ENCODE measurements around the gene UIMC1. TPM values are rescaled to one million over a fixed set of nuclear protein-coding genes. Genes with fewer than 3 reads are reported as not detected.

Gene UIMC1
- total RNA-seq, 1 experiment from 2014 or later = 46.8 TPM

GRCh38 chr5:176944268-176944667 is 62.3 kb downstream of the UIMC1 start:
- CTCF ChIA-PET = no interaction called here
- intact Hi-C loops (cut with micrococcal nuclease; ENCODE audit: unreplicated experiment) = no loop called here
- no peak for DNase-seq (ENCODE audit: low spot score)
- TF ChIP-seq EZH2 (IDR thresholded peaks at IDR 0.05; ENCODE audit: borderline replicate concordance, low read depth, low read length, poor library complexity, severe bottlenecking) = no peak
- TF ChIP-seq CTCF (conservative IDR thresholded peaks at IDR 0.05; ENCODE audit: low read depth, low read length) = no peak
- Histone ChIP-seq H3K9me3 (ENCODE audit: low read depth, low read length, poor library complexity, severe bottlenecking) (no peaks in the 10 kb centered on the region), H3K4me3 (ENCODE audit: low read depth, low read length, poor library complexity, severe bottlenecking) (no peak overlapping the region), H3K27me3 (replicated peaks; ENCODE audit: insufficient read depth, low read depth, low read length, poor library complexity) (no peaks in the 10 kb centered on the region), H3K36me3 (ENCODE audit: insufficient read depth, low read length, poor library complexity, severe bottlenecking) (peaks cover 29% of the 10 kb centered on the region), H3K27ac (ENCODE audit: low read depth, low read length, poor library complexity, severe bottlenecking) (no peak overlapping the region), H3K4me1 (ENCODE audit: insufficient read depth, low read length, poor library complexity, severe bottlenecking) (no peaks in the 10 kb centered on the region)
- no TSS peak for BruUV-seq (replicated peaks)
- POLR2A ChIA-PET (ENCODE audit: low non-redundant PET) = no interaction called here

GRCh38 chr5:176943816-176944215 is 62.8 kb downstream of the UIMC1 start:
- POLR2A ChIA-PET (ENCODE audit: low non-redundant PET) = no interaction called here
- CTCF ChIA-PET = no interaction called here
- TF ChIP-seq EZH2 (IDR thresholded peaks at IDR 0.05; ENCODE audit: borderline replicate concordance, low read depth, low read length, poor library complexity, severe bottlenecking) = no peak
- no peak overlapping the region for H3K4me3 ChIP-seq (ENCODE audit: low read depth, low read length, poor library complexity, severe bottlenecking)
- H3K27me3 ChIP-seq (replicated peaks; ENCODE audit: insufficient read depth, low read depth, low read length, poor library complexity) = no peaks in the 10 kb centered on the region
- no peak overlapping the region for H3K27ac ChIP-seq (ENCODE audit: low read depth, low read length, poor library complexity, severe bottlenecking)
- H3K36me3 ChIP-seq (ENCODE audit: insufficient read depth, low read length, poor library complexity, severe bottlenecking) = peaks cover 27% of the 10 kb centered on the region
- intact Hi-C loops (cut with micrococcal nuclease; ENCODE audit: unreplicated experiment) = no loop called here
- H3K4me1 ChIP-seq (ENCODE audit: insufficient read depth, low read length, poor library complexity, severe bottlenecking) = no peaks in the 10 kb centered on the region
- no peaks in the 10 kb centered on the region for H3K9me3 ChIP-seq (ENCODE audit: low read depth, low read length, poor library complexity, severe bottlenecking)
- no peak for DNase-seq (ENCODE audit: low spot score)
- no TSS peak for BruUV-seq (replicated peaks)

GRCh38 chr5:176941951-176942350 is 64.6 kb downstream of the UIMC1 start:
- Histone ChIP-seq H3K4me3 (ENCODE audit: low read depth, low read length, poor library complexity, severe bottlenecking) (no peak overlapping the region), H3K36me3 (ENCODE audit: insufficient read depth, low read length, poor library complexity, severe bottlenecking) (peaks cover 21% of the 10 kb centered on the region), H3K27ac (ENCODE audit: low read depth, low read length, poor library complexity, severe bottlenecking) (no peak overlapping the region), H3K9me3 (ENCODE audit: low read depth, low read length, poor library complexity, severe bottlenecking) (no peaks in the 10 kb centered on the region), H3K27me3 (replicated peaks; ENCODE audit: insufficient read depth, low read depth, low read length, poor library complexity) (no peaks in the 10 kb centered on the region), H3K4me1 (ENCODE audit: insufficient read depth, low read length, poor library complexity, severe bottlenecking) (no peaks in the 10 kb centered on the region)
- ChIA-PET POLR2A (ENCODE audit: low non-redundant PET) (interaction anchor here (0.6 kb wide), 1 partner anchor 267 kb away, joined by 3 read pairs; no protein-coding TSS in a partner anchor), CTCF (no interaction called here)
- BruUV-seq (replicated peaks) = no TSS peak
- DNase-seq (ENCODE audit: low spot score) = no peak
- no peak for TF ChIP-seq EZH2 (IDR thresholded peaks at IDR 0.05; ENCODE audit: borderline replicate concordance, low read depth, low read length, poor library complexity, severe bottlenecking)
- no peak for TF ChIP-seq CTCF (conservative IDR thresholded peaks at IDR 0.05; ENCODE audit: low read depth, low read length)
- intact Hi-C loops (cut with micrococcal nuclease; ENCODE audit: unreplicated experiment) = no loop called here

- TF ChIP-seq CTCF (conservative IDR thresholded peaks at IDR 0.05; ENCODE audit: low read depth, low read length) (no peak), EZH2 (IDR thresholded peaks at IDR 0.05; ENCODE audit: borderline replicate concordance, low read depth, low read length, poor library complexity, severe bottlenecking) (no peak)
- H3K27ac ChIP-seq (ENCODE audit: low read depth, low read length, poor library complexity, severe bottlenecking) = no peak overlapping the region
- no peak overlapping the region for H3K4me3 ChIP-seq (ENCODE audit: low read depth, low read length, poor library complexity, severe bottlenecking)
- ChIA-PET CTCF (no interaction called here), POLR2A (ENCODE audit: low non-redundant PET) (no interaction called here)
- BruUV-seq (replicated peaks) = no TSS peak
- intact Hi-C loops (cut with micrococcal nuclease; ENCODE audit: unreplicated experiment) = no loop called here
- no peaks in the 10 kb centered on the region for H3K4me1 ChIP-seq (ENCODE audit: insufficient read depth, low read length, poor library complexity, severe bottlenecking)
- H3K9me3 ChIP-seq (ENCODE audit: low read depth, low read length, poor library complexity, severe bottlenecking) = no peaks in the 10 kb centered on the region
- DNase-seq (ENCODE audit: low spot score) = no peak
- peaks cover 17% of the 10 kb centered on the region for H3K36me3 ChIP-seq (ENCODE audit: insufficient read depth, low read length, poor library complexity, severe bottlenecking)
- no peaks in the 10 kb centered on the region for H3K27me3 ChIP-seq (replicated peaks; ENCODE audit: insufficient read depth, low read depth, low read length, poor library complexity)
These were observed 68.1 kb downstream of the UIMC1 start for GRCh38 chr5:176938472-176938871.

All from A673 (cell line).